HUES6 (cell line): ENCODE data around the gene ASAP2.
"Not testable (repeated sequence)": the region's sequence is repeated elsewhere in the genome, so short reads cannot be mapped to it uniquely, and the experiment has no call there.

Experiments
- H3K27ac ChIP-seq: 2 replicates; pipeline ENCODE4 v1.7.0; 2013; ENCODE audit warnings: low read depth, mild to moderate bottlenecking, low read length, inconsistent platforms
- H3K27me3 ChIP-seq: 2 replicates; pipeline ENCODE4 v1.6.1; 2013; ENCODE audit warnings: low read length; ENCODE audit not compliant: control insufficient read depth, insufficient read depth
- H3K36me3 ChIP-seq: 2 replicates; pipeline ENCODE4 v1.6.1; 2013; ENCODE audit warnings: low read length; ENCODE audit not compliant: control insufficient read depth, insufficient read depth
- H3K4me1 ChIP-seq: 2 replicates; pipeline ENCODE4 v1.6.1; 2013; ENCODE audit warnings: low read length; ENCODE audit not compliant: control insufficient read depth, insufficient read depth
- H3K4me3 ChIP-seq: 2 replicates; pipeline ENCODE4 v1.5.1; 2013; ENCODE audit warnings: low read depth, low read length
- H3K9ac ChIP-seq: one replicate; pipeline ENCODE4 v1.6.1; 2013; ENCODE audit warnings: mild to moderate bottlenecking, low read length
- H3K9me3 ChIP-seq: 2 replicates; pipeline ENCODE4 v1.6.1; 2013; ENCODE audit warnings: low read depth, low read length; ENCODE audit not compliant: control insufficient read depth, insufficient read depth

ASAP2 gene

GRCh38 chr2:9213477-9214051 lies 7.0 kb downstream of the ASAP2 start:
- H3K27me3 ChIP-seq, result peaks cover 77% of the 10 kb centered on the region
- H3K4me1 ChIP-seq, result peaks cover 18% of the 10 kb centered on the region
- no peak overlapping the region for H3K27ac ChIP-seq
- no peak overlapping the region for H3K9ac ChIP-seq
- H3K4me3 ChIP-seq, result no peak overlapping the region
- no peaks in the 10 kb centered on the region for H3K9me3 ChIP-seq
- H3K36me3 ChIP-seq, result no peaks in the 10 kb centered on the region

GRCh38 chr2:9214873-9215272 lies 8.3 kb downstream of the ASAP2 start:
- H3K36me3 ChIP-seq, result no peaks in the 10 kb centered on the region
- H3K27ac ChIP-seq, result no peak overlapping the region
- H3K27me3 ChIP-seq, result peaks cover 80% of the 10 kb centered on the region
- H3K9ac ChIP-seq, result no peak overlapping the region
- H3K4me3 ChIP-seq, result no peak overlapping the region
- no peaks in the 10 kb centered on the region for H3K9me3 ChIP-seq
- peaks cover 17% of the 10 kb centered on the region for H3K4me1 ChIP-seq

- no peak overlapping the region for H3K4me3 ChIP-seq
- H3K4me1 ChIP-seq, result peaks cover 13% of the 10 kb centered on the region; the same call in 1 of the 2 replicates
- H3K36me3 ChIP-seq, result no peaks in the 10 kb centered on the region
- H3K9me3 ChIP-seq, result no peaks in the 10 kb centered on the region
- H3K27ac ChIP-seq, result no peak overlapping the region
- H3K27me3 ChIP-seq, result peaks cover 83% of the 10 kb centered on the region
- no peak overlapping the region for H3K9ac ChIP-seq
Measured at GRCh38 chr2:9215680-9216079, 9.1 kb downstream of the ASAP2 start.

GRCh38 chr2:9216143-9216542 lies 9.5 kb downstream of the ASAP2 start:
- not testable (repeated sequence) for H3K9me3 ChIP-seq, H3K27ac ChIP-seq, H3K36me3 ChIP-seq, H3K9ac ChIP-seq, H3K4me3 ChIP-seq
- H3K4me1 ChIP-seq, result peaks cover 13% of the 10 kb centered on the region; the same call in 1 of the 2 replicates
- peaks cover 87% of the 10 kb centered on the region for H3K27me3 ChIP-seq

- H3K4me3 ChIP-seq, result no peak overlapping the region
- peaks cover 10% of the 10 kb centered on the region; the same call in 1 of the 2 replicates for H3K4me1 ChIP-seq
- no peaks in the 10 kb centered on the region for H3K36me3 ChIP-seq
- H3K27me3 ChIP-seq, result peaks cover 74% of the 10 kb centered on the region
- no peak overlapping the region for H3K9ac ChIP-seq
- no peak overlapping the region for H3K27ac ChIP-seq
- H3K9me3 ChIP-seq, result no peaks in the 10 kb centered on the region
Measured at GRCh38 chr2:9217838-9218770, 11.5 kb downstream of the ASAP2 start.

- no peak overlapping the region for H3K27ac ChIP-seq
- H3K4me3 ChIP-seq, result no peak overlapping the region
- H3K9ac ChIP-seq, result no peak overlapping the region
- peaks cover 10% of the 10 kb centered on the region; the same call in 1 of the 2 replicates for H3K4me1 ChIP-seq
- H3K27me3 ChIP-seq, result peaks cover 64% of the 10 kb centered on the region
- no peaks in the 10 kb centered on the region for H3K9me3 ChIP-seq
- no peaks in the 10 kb centered on the region for H3K36me3 ChIP-seq
Measured at GRCh38 chr2:9219027-9219445, 12.4 kb downstream of the ASAP2 start.

- Histone ChIP-seq H3K4me3 (no peak overlapping the region), H3K27me3 (peaks cover 53% of the 10 kb centered on the region), H3K27ac (no peak overlapping the region), H3K36me3 (no peaks in the 10 kb centered on the region), H3K9ac (no peak overlapping the region), H3K9me3 (no peaks in the 10 kb centered on the region), H3K4me1 (peaks cover 10% of the 10 kb centered on the region; the same call in 1 of the 2 replicates)
Measured at GRCh38 chr2:9220201-9220600, 13.6 kb downstream of the ASAP2 start.

GRCh38 chr2:9221223-9221622 lies 14.6 kb downstream of the ASAP2 start:
- Histone ChIP-seq H3K9ac (no peak overlapping the region), H3K36me3 (no peaks in the 10 kb centered on the region), H3K9me3 (no peaks in the 10 kb centered on the region), H3K4me1 (peaks cover 10% of the 10 kb centered on the region; the same call in 1 of the 2 replicates), H3K4me3 (no peak overlapping the region), H3K27me3 (peaks cover 44% of the 10 kb centered on the region), H3K27ac (no peak overlapping the region)

GRCh38 chr2:9222239-9222892 lies 15.8 kb downstream of the ASAP2 start:
- no peaks in the 10 kb centered on the region for H3K9me3 ChIP-seq
- no peak overlapping the region for H3K9ac ChIP-seq
- H3K27me3 ChIP-seq, result peaks cover 35% of the 10 kb centered on the region
- H3K4me3 ChIP-seq, result no peak overlapping the region
- H3K36me3 ChIP-seq, result no peaks in the 10 kb centered on the region
- H3K27ac ChIP-seq, result no peak overlapping the region
- H3K4me1 ChIP-seq, result peaks cover 11% of the 10 kb centered on the region; the same call in 1 of the 2 replicates

- Histone ChIP-seq H3K4me1 (0 out of 2 replicates have a peak, but pooled peaks cover 8% of the 10 kb centered on the region), H3K9me3 (no peaks in the 10 kb centered on the region), H3K9ac (no peak overlapping the region), H3K4me3 (no peak overlapping the region), H3K27ac (no peak overlapping the region), H3K36me3 (no peaks in the 10 kb centered on the region), H3K27me3 (peaks cover 34% of the 10 kb centered on the region)
Measured at GRCh38 chr2:9222893-9223287, 16.3 kb downstream of the ASAP2 start.
